Gastrocnemius medialis (tissue), 4 donors: Measurements from ENCODE around the gene THRB.

Source experiments
- CTCF ChIP-seq, 5 experiments: fragments of 450-650 bp in 3 of 5; fragments of 200-600 bp in 2 of 5; sonication (generic) in 2 of 5; IDR thresholded peaks in 4 of 5; conservative IDR thresholded peaks in 1 of 5; 1 replicate in 4 of 5; 2 replicates in 1 of 5; pipeline ENCODE4 v1.5.1; 2016 to 2019; ENCODE audit warnings: antibody characterized with exemption in 5 of 5, mild to moderate bottlenecking in 3 of 5, moderate library complexity in 3 of 5
- POLR2A ChIP-seq, 2 donors: fragments of 450-650 bp; IDR thresholded peaks; one replicate each; pipeline ENCODE4 v1.6.1; 2017; ENCODE audit warnings: antibody characterized with exemption in 2 of 2, mild to moderate bottlenecking in 2 of 2, moderate library complexity in 2 of 2

GRCh38 chr3:24258727-24259600, 235.7 kb downstream of the THRB start:
- TF ChIP-seq CTCF (IDR thresholded peaks at IDR 0.05 in 4 of 5, conservative IDR thresholded peaks at IDR 0.05 in 1 of 5) = no peak
- TF ChIP-seq POLR2A (IDR thresholded peaks at IDR 0.05) = no peak
